H1 (cell line): ENCODE results near the gene PPP4R1. TPM values are rescaled to one million over a fixed set of nuclear protein-coding genes. Genes with fewer than 3 reads are reported as not detected.

ENCODE experiments used
- CTCF ChIA-PET: fragments of 300-600 bp; sonication (Branson Sonifier 250); formaldehyde crosslinking; loops from one replicate; lab custom pipeline; 2021; ENCODE audit not compliant: partially characterized antibody; lab: Charles Lee
- POLR2A ChIA-PET: fragments of 300-600 bp; sonication (Branson Sonifier 250); formaldehyde crosslinking; loops from one replicate; lab custom pipeline; 2021; ENCODE audit warnings: inconsistent platforms; ENCODE audit not compliant: partially characterized antibody; lab: Charles Lee
- DNase-seq, 2 experiments: peaks; one replicate each; pipeline versions ENCODE4 v3.0.0 to v3.0.0-alpha.2; 2010 to 2022; ENCODE audit warnings: low spot score in 2 of 2, low read depth in 1 of 2, mixed read lengths in 1 of 2
- FAIRE-seq: peaks from 2 replicates; lab custom pipeline; 2011; peaks lifted over from hg19 to GRCh38; lab: Jason Lieb, UNC
- H2AFZ ChIP-seq: 2 replicates; pipeline ENCODE4 v1.8.1; 2012; ENCODE audit warnings: low read length, inconsistent platforms
- H2AK5ac ChIP-seq: 2 replicates; pipeline ENCODE4 v1.6.1; 2013; ENCODE audit warnings: low read depth, low read length
- H2BK120ac ChIP-seq: replicated peaks from 2 replicates; pipeline ENCODE3; 2013; ENCODE audit warnings: low read depth, low read length, inconsistent platforms
- H2BK12ac ChIP-seq: 2 replicates; pipeline ENCODE4 v1.6.1; 2013; ENCODE audit warnings: low read depth, low read length
- H2BK15ac ChIP-seq: 2 replicates; pipeline ENCODE4 v1.6.1; 2013; ENCODE audit warnings: low read length
- H2BK20ac ChIP-seq: 2 replicates; pipeline ENCODE4 v1.6.1; 2013; ENCODE audit warnings: low read length
- H2BK5ac ChIP-seq: 2 replicates; pipeline ENCODE4 v1.6.1; 2013; ENCODE audit warnings: low read depth, low read length
- H3K14ac ChIP-seq: 2 replicates; pipeline ENCODE4 v1.6.1; 2013; ENCODE audit warnings: inconsistent platforms; ENCODE audit not compliant: insufficient read length
- H3K18ac ChIP-seq: 2 replicates; pipeline ENCODE4 v1.6.1; 2013; ENCODE audit warnings: low read length; ENCODE audit errors: extremely low read depth
- H3K23ac ChIP-seq: 2 replicates; pipeline ENCODE4 v1.6.1; 2013; ENCODE audit warnings: inconsistent platforms; ENCODE audit not compliant: insufficient read length
- H3K23me2 ChIP-seq: 2 replicates; pipeline ENCODE4 v1.6.1; 2013; ENCODE audit warnings: low read depth, low read length
- H3K27ac ChIP-seq: 2 replicates; pipeline ENCODE4 v1.6.1; 2011; ENCODE audit warnings: low read depth, low read length, inconsistent platforms
- H3K27me3 ChIP-seq, 4 experiments: replicated peaks in 1 of 4; 1 replicate in 1 of 4; 2 replicates in 3 of 4; pipeline versions ENCODE4 v1.6.1 to v1.8.1; 2011 to 2013; ENCODE audit warnings: low read length in 3 of 4, mild to moderate bottlenecking in 3 of 4, inconsistent platforms in 2 of 4, mixed read lengths in 2 of 4, moderate library complexity in 1 of 4; ENCODE audit not compliant: control insufficient read depth in 3 of 4, insufficient read depth in 3 of 4; ENCODE audit errors: extremely low read depth in 1 of 4
- H3K36me3 ChIP-seq, 4 experiments: 2 replicates each; pipeline versions ENCODE4 v1.6.1 to v1.8.1; 2011 to 2013; ENCODE audit warnings: mild to moderate bottlenecking in 4 of 4, low read length in 3 of 4, moderate library complexity in 2 of 4, control low read depth in 1 of 4, inconsistent platforms in 1 of 4; ENCODE audit not compliant: insufficient read depth in 4 of 4, control insufficient read depth in 2 of 4
- H3K4ac ChIP-seq: replicated peaks from 2 replicates; pipeline ENCODE3; 2013; ENCODE audit warnings: low read length, low read depth, mixed read lengths, inconsistent platforms; ENCODE audit not compliant: insufficient read length
- H3K4me1 ChIP-seq, 4 experiments: replicated peaks in 1 of 4; 1 replicate in 1 of 4; 2 replicates in 3 of 4; pipeline versions ENCODE4 v1.6.1 to v1.8.1; 2011 to 2013; ENCODE audit warnings: low read length in 3 of 4, inconsistent platforms in 2 of 4, mixed read lengths in 1 of 4; ENCODE audit not compliant: insufficient read depth in 4 of 4, control insufficient read depth in 3 of 4
- H3K4me2 ChIP-seq, 2 experiments: 2 replicates each; pipeline versions ENCODE4 v1.6.1 to v1.8.1; 2011 to 2013; ENCODE audit warnings: low read depth in 2 of 2, low read length in 2 of 2, control low read depth in 1 of 2, inconsistent platforms in 1 of 2, mild to moderate bottlenecking in 1 of 2; ENCODE audit not compliant: insufficient read depth in 1 of 2
- H3K4me3 ChIP-seq, 4 experiments: fragments of 200-600, 300-600 bp in 1 of 4; sonication (generic), shearing (Covaris generic), sonication (Bioruptor Twin) in 1 of 4; 2 replicates each; pipeline versions ENCODE4 v1.5.1 to v1.8.1; 2011 to 2016; ENCODE audit warnings: low read length in 4 of 4, low read depth in 3 of 4, control low read depth in 2 of 4, inconsistent platforms in 2 of 4, mild to moderate bottlenecking in 2 of 4, mixed read lengths in 1 of 4, moderate library complexity in 1 of 4; ENCODE audit not compliant: insufficient read depth in 2 of 4; ENCODE audit errors: extremely low read depth in 1 of 4
- H3K56ac ChIP-seq: replicated peaks from 2 replicates; pipeline ENCODE3; 2013; ENCODE audit warnings: low read depth, mild to moderate bottlenecking, mixed read lengths, low read length, inconsistent platforms; ENCODE audit not compliant: insufficient read length
- H3K79me1 ChIP-seq: 2 replicates; pipeline ENCODE4 v1.6.1; 2013; ENCODE audit warnings: low read depth, low read length, control low read depth
- H3K79me2 ChIP-seq, 2 experiments: 2 replicates each; pipeline versions ENCODE4 v1.6.1 to v1.8.1; 2012 to 2013; ENCODE audit warnings: low read length in 2 of 2, mild to moderate bottlenecking in 2 of 2, inconsistent platforms in 1 of 2; ENCODE audit not compliant: insufficient read depth in 2 of 2, control insufficient read depth in 1 of 2
- H3K9ac ChIP-seq, 4 experiments: replicated peaks in 1 of 4; 1 replicate in 1 of 4; 2 replicates in 3 of 4; pipeline versions ENCODE4 v1.6.1 to v1.8.1; 2011 to 2013; ENCODE audit warnings: low read depth in 3 of 4, low read length in 3 of 4, control low read depth in 2 of 4, mild to moderate bottlenecking in 2 of 4, moderate library complexity in 2 of 4, inconsistent platforms in 1 of 4; ENCODE audit errors: extremely low read depth in 1 of 4
- H3K9me3 ChIP-seq, 2 experiments: 2 replicates each; pipeline versions ENCODE4 v1.6.1 to v1.8.1; 2012 to 2013; ENCODE audit warnings: mild to moderate bottlenecking in 2 of 2, moderate library complexity in 2 of 2, control low read depth in 1 of 2, inconsistent platforms in 1 of 2, low read depth in 1 of 2, low read length in 1 of 2, mixed read lengths in 1 of 2; ENCODE audit not compliant: insufficient read depth in 2 of 2
- H4K20me1 ChIP-seq, 2 experiments: replicated peaks in 1 of 2; 2 replicates each; pipeline versions ENCODE3 to v1.8.1; 2011 to 2013; ENCODE audit warnings: inconsistent platforms in 2 of 2, low read length in 2 of 2, mild to moderate bottlenecking in 1 of 2; ENCODE audit not compliant: insufficient read depth in 2 of 2, control insufficient read depth in 1 of 2
- H4K5ac ChIP-seq: 2 replicates; pipeline ENCODE4 v1.6.1; 2013; ENCODE audit warnings: low read length, low read depth, mixed read lengths, inconsistent platforms; ENCODE audit not compliant: insufficient read length
- H4K8ac ChIP-seq: 2 replicates; pipeline ENCODE4 v1.8.0; 2013; ENCODE audit warnings: mild to moderate bottlenecking, moderate library complexity, low read length, inconsistent platforms; ENCODE audit not compliant: insufficient read depth; ENCODE audit errors: extremely low read depth
- H4K91ac ChIP-seq: replicated peaks from 2 replicates; pipeline ENCODE3; 2013; ENCODE audit warnings: low read length, mixed read lengths, inconsistent platforms; ENCODE audit not compliant: insufficient read length
- BRCA1 ChIP-seq: IDR thresholded peaks from 2 replicates; pipeline ENCODE4 v1.6.1; 2012; ENCODE audit warnings: low read depth, low read length, improper control_type of control experiment
- CTBP2 ChIP-seq: IDR thresholded peaks from 2 replicates; pipeline ENCODE4 v1.7.0; 2011; ENCODE audit warnings: borderline replicate concordance, mild to moderate bottlenecking, moderate library complexity, mixed read lengths, low read length; ENCODE audit not compliant: insufficient read depth, insufficient read length
- HDAC6 ChIP-seq: IDR thresholded peaks from one replicate; pipeline ENCODE4 v1.7.1; 2012; ENCODE audit warnings: low read depth, mild to moderate bottlenecking, inconsistent platforms, low read length, moderate library complexity
- JUN ChIP-seq: IDR thresholded peaks from 2 replicates; pipeline ENCODE4 v1.6.1; 2011; ENCODE audit warnings: low read depth, mild to moderate bottlenecking, improper control_type of control experiment, low read length
- KDM4A ChIP-seq: IDR thresholded peaks from one replicate; pipeline ENCODE4 v1.7.1; 2012; ENCODE audit warnings: low read depth, mild to moderate bottlenecking, moderate library complexity, low read length, inconsistent platforms; ENCODE audit not compliant: severe bottlenecking
- MAFK ChIP-seq: IDR thresholded peaks from 2 replicates; pipeline ENCODE4 v1.6.1; 2012; ENCODE audit warnings: low read depth, mild to moderate bottlenecking, improper control_type of control experiment, low read length
- NRF1 ChIP-seq: IDR thresholded peaks from 2 replicates; pipeline ENCODE4 v1.6.1; 2011; ENCODE audit warnings: mild to moderate bottlenecking, low read depth, low read length, improper control_type of control experiment
- POU5F1 ChIP-seq: IDR thresholded peaks from 2 replicates; pipeline ENCODE4 v1.6.1; 2011; ENCODE audit warnings: low read depth, mild to moderate bottlenecking, low read length, moderate library complexity
- RNF2 ChIP-seq: fragments of 200-900, 300-1000 bp; sonication (generic); IDR thresholded peaks from 2 replicates; pipeline ENCODE4 v1.7.1; 2016; ENCODE audit warnings: borderline replicate concordance, low read depth, mild to moderate bottlenecking, antibody characterized with exemption, low read length; ENCODE audit not compliant: poor library complexity, severe bottlenecking; ENCODE audit errors: missing control alignments
- SIN3A ChIP-seq, 2 experiments: IDR thresholded peaks in 1 of 2; conservative IDR thresholded peaks in 1 of 2; 2 replicates each; pipeline ENCODE4 v1.6.1; 2011 to 2012; ENCODE audit warnings: low read length in 2 of 2, improper control_type of control experiment in 1 of 2, low read depth in 1 of 2, mild to moderate bottlenecking in 1 of 2
- SIX5 ChIP-seq: IDR thresholded peaks from 2 replicates; pipeline ENCODE4 v1.6.1; 2011; ENCODE audit warnings: mild to moderate bottlenecking, low read depth, low read length
- SP4 ChIP-seq: IDR thresholded peaks from 2 replicates; pipeline ENCODE4 v1.6.1; 2012; ENCODE audit warnings: low read length, inconsistent platforms
- TAF7 ChIP-seq: optimal IDR thresholded peaks from 2 replicates; pipeline ENCODE3; 2011; ENCODE audit warnings: low read depth, mild to moderate bottlenecking, inconsistent platforms, low read length, moderate library complexity, borderline replicate concordance
- ZNF274 ChIP-seq: IDR thresholded peaks from 2 replicates; pipeline ENCODE4 v1.7.0; 2012; ENCODE audit warnings: low read length, borderline replicate concordance; ENCODE audit errors: extremely low read depth
- WGBS, 2 experiments: shearing (Covaris generic) in 1 of 2; methylation state at CpG; one replicate each; pipeline versions ENCODE4 v1.1.6 to v1.1.7; 2013 to 2015; ENCODE audit warnings: low lambda C conversion rate in 2 of 2, mixed read lengths in 2 of 2, inconsistent platforms in 1 of 2, low coverage in 1 of 2, missing lambda C conversion rate in 1 of 2; ENCODE audit not compliant: insufficient replicate concordance in 2 of 2, insufficient coverage in 1 of 2, insufficient read length in 1 of 2; ENCODE audit errors: extremely low coverage in 1 of 2, missing lambda C conversion rate in 1 of 2; 5-methylcytosine and 5-hydroxymethylcytosine counted together
- polyA plus RNA-seq, 7 experiments: library from polyadenylated mRNA; depleted of rRNA in 3 of 7; stranded (reverse) in 5 of 7; unstranded in 2 of 7; fragments of >200 nt in 5 of 7; fragments of 200-250 nt in 2 of 7; gene quantifications; 1 replicate in 5 of 7; 2 replicates in 1 of 7; 4 replicates in 1 of 7; pipeline versions ENCODE4 v1.2.1 to v1.2.3, GENCODE V29; 2011 to 2013; ENCODE audit warnings: missing spikeins in 2 of 7, mixed read lengths in 2 of 7
- total RNA-seq: library from RNA; stranded (reverse); fragmentation: NEBNext Ultra II Directional; extraction: Animal tissue kit (Norgen Biotek cat#: 25700); gene quantifications from 2 replicates; pipeline ENCODE4 v1.2.1, GENCODE V29; 2021

PPP4R1 gene
- total and polyA plus RNA-seq, 2 of the 8 experiments (the other 6 are each of a cell fraction or from before 2014, with no cell fraction given) = 67.4 to 96.1 TPM

- H3K23me2 ChIP-seq = no peaks in the 10 kb centered on the region
- no peak overlapping the region for H3K14ac ChIP-seq
- H4K8ac ChIP-seq = no peak overlapping the region
- POLR2A ChIA-PET = no interaction called here
- no peak overlapping the region for H2AFZ ChIP-seq
- no peak overlapping the region for H4K5ac ChIP-seq
- no peaks in the 10 kb centered on the region for H3K9me3 ChIP-seq
- H3K9ac ChIP-seq = no peak overlapping the region
- FAIRE-seq = no peak
- no peak overlapping the region for H3K4me3 ChIP-seq
- no peaks in the 10 kb centered on the region for H3K79me1 ChIP-seq
- H2BK12ac ChIP-seq = no peak overlapping the region
- no peaks in the 10 kb centered on the region for H3K4me1 ChIP-seq
- no peak overlapping the region for H4K91ac ChIP-seq
- H2BK20ac ChIP-seq = no peak overlapping the region
- H3K36me3 ChIP-seq = peaks cover 3 to 18% (median 8%) of the 10 kb centered on the region in 4 experiments
- no peak for DNase-seq
- no peaks in the 10 kb centered on the region for H3K79me2 ChIP-seq
- peaks cover 0 to 2% of the 10 kb centered on the region in 2 experiments for H4K20me1 ChIP-seq
- H3K56ac ChIP-seq = no peak overlapping the region
- H2BK15ac ChIP-seq = no peak overlapping the region
- H3K4ac ChIP-seq = no peak overlapping the region
- CTCF ChIA-PET = interaction anchor here (0.6 to 1.6 kb wide), 6 partner anchors 14 to 431 kb away, joined by 3 to 5 read pairs (median 4); no protein-coding TSS in a partner anchor
- no peak overlapping the region for H3K4me2 ChIP-seq
- H3K18ac ChIP-seq = no peak overlapping the region
- H2AK5ac ChIP-seq = no peak overlapping the region
- 97% methylated on average over 3 of the region's 3 CpGs; no CpG with 5 or more reads in 1 of the 2 experiments for WGBS, 2 experiments
- no peak overlapping the region for H3K27ac ChIP-seq
- H2BK5ac ChIP-seq = no peak overlapping the region
- no peak overlapping the region for H2BK120ac ChIP-seq
- H3K27me3 ChIP-seq = no peaks in the 10 kb centered on the region
- H3K23ac ChIP-seq = no peak overlapping the region
- TF ChIP-seq SIN3A (conservative IDR thresholded peaks at IDR 0.05 in 1 of 2, IDR thresholded peaks at IDR 0.05 in 1 of 2; ENCODE audit: low read depth in 1 of 2, low read length in 2 of 2) = no peak
- no peak for TF ChIP-seq POU5F1
- TF ChIP-seq SIX5 = no peak
- TF ChIP-seq SP4 = no peak
- no peak for TF ChIP-seq CTBP2
- TF ChIP-seq KDM4A = no peak
- no peak for TF ChIP-seq JUN
- TF ChIP-seq BRCA1 = no peak
- no peak for TF ChIP-seq NRF1
- no peak for TF ChIP-seq HDAC6
- TF ChIP-seq TAF7 = no peak
- no peak for TF ChIP-seq MAFK
- TF ChIP-seq RNF2 = no peak
- no peak for TF ChIP-seq ZNF274
These were observed 93.7 kb downstream of the PPP4R1 start for GRCh38 chr18:9520666-9521065.
